HCT116 (cell line): ENCODE measurements around the gene NUMB. TPM values are rescaled to one million over a fixed set of nuclear protein-coding genes. Genes with fewer than 3 reads are reported as not detected.

ENCODE experiments used
- ATAC-seq: fragments of 200-7000 bp; cut with Tn5 transposase; 2 replicates; pipeline ENCODE4 v1.9.1; 2020; ENCODE audit warnings: mild to moderate bottlenecking, moderate library complexity
- BruUV-seq: library from RNA; stranded (reverse); fragments of 400-500 nt; replicated peaks from 2 replicates; lab custom pipeline; 2021; lab: Mats Ljungman, UMichigan
- CTCF ChIA-PET: fragments of 300-600 bp; sonication (Branson Sonifier 250); formaldehyde crosslinking; loops from one replicate; lab custom pipeline; 2021; ENCODE audit warnings: antibody characterized with exemption; lab: Charles Lee
- POLR2A ChIA-PET: fragments of 300-600, 350-600 bp; sonication (Branson Sonifier 250); formaldehyde crosslinking; loops from one replicate; lab custom pipeline; 2021; ENCODE audit warnings: antibody characterized with exemption; lab: Charles Lee
- RAD21 ChIA-PET, 2 experiments: fragments of 300-600 bp; sonication (Branson Sonifier 250); formaldehyde crosslinking; loops; one replicate each; lab custom pipeline; 2023; ENCODE audit warnings: low total read pairs in 2 of 2; ENCODE audit not compliant: uncharacterized antibody in 2 of 2, unreplicated experiment in 2 of 2, low non-redundant PET in 1 of 2; lab: Charles Lee
- DNase-seq: peaks from one replicate; pipeline ENCODE4 v3.0.0-alpha.2; 2010; ENCODE audit warnings: low read depth, low spot score
- H2AFZ ChIP-seq: fragments of 200-600 bp; shearing (Covaris generic), sonication (generic); 2 replicates; pipeline ENCODE4 v1.6.1; 2017; ENCODE audit warnings: low read depth, mixed run types, mixed read lengths, antibody characterized with exemption, low read length; ENCODE audit not compliant: poor library complexity, severe bottlenecking
- H3K27ac ChIP-seq: 2 replicates; pipeline ENCODE4 v1.5.1; 2012; ENCODE audit warnings: low read depth, low read length
- H3K27me3 ChIP-seq: fragments of 200-600 bp; sonication (generic); 2 replicates; pipeline ENCODE4 v1.6.1; 2016; ENCODE audit warnings: mixed run types, low read length, mixed read lengths; ENCODE audit not compliant: insufficient read depth
- H3K36me3 ChIP-seq, 2 experiments: fragments of 200-500 bp in 1 of 2; fragments of 200-600 bp in 1 of 2; sonication (Bioruptor generic) in 1 of 2; sonication (generic) in 1 of 2; 2 replicates each; pipeline versions ENCODE4 v1.5.1 to v1.6.1; 2014 to 2016; ENCODE audit warnings: low read length in 2 of 2, inconsistent platforms in 1 of 2, mixed read lengths in 1 of 2, mixed run types in 1 of 2; ENCODE audit not compliant: insufficient read depth in 2 of 2, control insufficient read depth in 1 of 2
- H3K4me1 ChIP-seq, 2 experiments: fragments of 200-600 bp in 1 of 2; sonication (generic) in 1 of 2; 2 replicates each; pipeline versions ENCODE4 v1.5.1 to v1.6.1; 2012 to 2017; ENCODE audit warnings: low read length in 2 of 2, inconsistent platforms in 1 of 2, mild to moderate bottlenecking in 1 of 2, mixed read lengths in 1 of 2, mixed run types in 1 of 2, moderate library complexity in 1 of 2; ENCODE audit not compliant: insufficient read depth in 2 of 2, control insufficient read depth in 1 of 2
- H3K4me2 ChIP-seq: fragments of 200-600 bp; sonication (generic); 2 replicates; pipeline ENCODE4 v1.6.1; 2017; ENCODE audit warnings: mixed run types, low read length, mixed read lengths
- H3K4me3 ChIP-seq, 2 experiments: fragments of 200-600 bp in 1 of 2; sonication (generic) in 1 of 2; replicated peaks in 1 of 2; 2 replicates each; pipeline ENCODE4 v1.5.1; 2011 to 2016; ENCODE audit warnings: low read length in 2 of 2, control low read depth in 1 of 2, low read depth in 1 of 2, mild to moderate bottlenecking in 1 of 2, mixed read lengths in 1 of 2, mixed run types in 1 of 2
- H3K79me2 ChIP-seq: fragments of 200-600 bp; sonication (generic); 2 replicates; pipeline ENCODE4 v1.6.1; 2017; ENCODE audit warnings: mild to moderate bottlenecking, mixed run types, low read length, moderate library complexity, mixed read lengths; ENCODE audit not compliant: insufficient read depth
- H3K9ac ChIP-seq: fragments of 200-600 bp; sonication (generic); 2 replicates; pipeline ENCODE4 v1.6.1; 2016; ENCODE audit warnings: low read length, mixed read lengths
- H3K9me2 ChIP-seq: fragments of 200-600 bp; sonication (generic), shearing (Covaris generic); 2 replicates; pipeline ENCODE4 v1.6.1; 2017; ENCODE audit warnings: mixed run types, mild to moderate bottlenecking, moderate library complexity; ENCODE audit not compliant: insufficient read depth
- H3K9me3 ChIP-seq, 2 experiments: fragments of 200-500 bp in 1 of 2; fragments of 200-600 bp in 1 of 2; sonication (Bioruptor generic) in 1 of 2; sonication (generic) in 1 of 2; 2 replicates each; pipeline ENCODE4 v1.6.1; 2014 to 2017; ENCODE audit warnings: low read length in 2 of 2, mixed read lengths in 2 of 2, inconsistent platforms in 1 of 2, low read depth in 1 of 2, mild to moderate bottlenecking in 1 of 2, mixed run types in 1 of 2, moderate library complexity in 1 of 2; ENCODE audit not compliant: control insufficient read depth in 1 of 2, insufficient read depth in 1 of 2
- H4K20me1 ChIP-seq: fragments of 200-600 bp; sonication (generic), shearing (Covaris generic); 2 replicates; pipeline ENCODE4 v1.6.1; 2017; ENCODE audit warnings: mixed run types, mild to moderate bottlenecking, moderate library complexity; ENCODE audit not compliant: insufficient read depth
- CEBPB ChIP-seq: IDR thresholded peaks from 2 replicates; pipeline ENCODE4 v1.6.1; 2012; ENCODE audit warnings: low read depth
- EZH2 ChIP-seq: fragments of 200-600 bp; sonication (generic); IDR thresholded peaks from 2 replicates; pipeline ENCODE4 v1.6.1; 2017; ENCODE audit warnings: antibody characterized with exemption, mixed run types
- EZH2phosphoT487 ChIP-seq: fragments of 200-600 bp; IDR thresholded peaks from 2 replicates; pipeline ENCODE4 v1.6.1; 2018; ENCODE audit warnings: antibody characterized with exemption, borderline replicate concordance
- JUND ChIP-seq: IDR thresholded peaks from 2 replicates; pipeline ENCODE4 v1.6.1; 2012
- POLR2AphosphoS5 ChIP-seq: IDR thresholded peaks from 2 replicates; pipeline ENCODE4 v1.6.1; 2011; ENCODE audit warnings: mild to moderate bottlenecking, low read depth, low read length, moderate library complexity
- SP1 ChIP-seq: IDR thresholded peaks from 2 replicates; pipeline ENCODE4 v1.6.1; 2012; ENCODE audit warnings: low read depth
- SRF ChIP-seq: IDR thresholded peaks from 2 replicates; pipeline ENCODE4 v1.6.1; 2012; ENCODE audit warnings: low read depth
- TCF7L2 ChIP-seq: IDR thresholded peaks from 2 replicates; pipeline ENCODE4 v1.7.0; 2011; ENCODE audit warnings: borderline replicate concordance, inconsistent platforms; ENCODE audit not compliant: insufficient read depth, insufficient read length; ENCODE audit errors: extremely low read depth
- YY1 ChIP-seq: IDR thresholded peaks from 2 replicates; pipeline ENCODE4 v1.6.1; 2011; ENCODE audit warnings: low read length, low read depth, moderate library complexity, mild to moderate bottlenecking; ENCODE audit not compliant: insufficient replicate concordance; ENCODE audit errors: extremely low read depth
- ZFX ChIP-seq: fragments of 450-650 bp; IDR thresholded peaks from 2 replicates; pipeline ENCODE4 v1.6.1; 2017
- intact Hi-C: fragments of 100-400 bp; cut with micrococcal nuclease; formaldehyde crosslinking; loops from 2 replicates; pipeline ENCODE4 v1.10.0; 2022
- total RNA-seq: library from RNA; stranded (reverse); gene quantifications from one replicate; pipeline ENCODE4 v1.2.1, GENCODE V29; 2021; ENCODE audit not compliant: unreplicated experiment
- TF ChIP-seq, protein P1 (sequence below): IDR thresholded peaks from 2 replicates; pipeline ENCODE4 v1.6.1; 2012
- TF ChIP-seq, protein P2 (sequence below): IDR thresholded peaks from 2 replicates; pipeline ENCODE4 v1.6.1; 2011; ENCODE audit warnings: mild to moderate bottlenecking, low read length, moderate library complexity; ENCODE audit not compliant: insufficient replicate concordance; ENCODE audit errors: extremely low read depth
- TF ChIP-seq, protein P3 (sequence below): IDR thresholded peaks from 2 replicates; pipeline ENCODE4 v1.6.1; 2012
- TF ChIP-seq, protein P4 (sequence below), 3 experiments: fragments of 200-600 bp in 1 of 3; sonication (generic) in 1 of 3; IDR thresholded peaks in 2 of 3; conservative IDR thresholded peaks in 1 of 3; 2 replicates each; pipeline ENCODE4 v1.5.1; 2012 to 2017; ENCODE audit warnings: low read depth in 2 of 3, low read length in 2 of 3, antibody characterized with exemption in 1 of 3, borderline replicate concordance in 1 of 3, control low read depth in 1 of 3, mild to moderate bottlenecking in 1 of 3, mixed read lengths in 1 of 3, mixed run types in 1 of 3, moderate library complexity in 1 of 3; ENCODE audit not compliant: insufficient read depth in 1 of 3

NUMB gene
- total RNA-seq, 1 experiment from 2014 or later: 43.0 TPM

DNA sequence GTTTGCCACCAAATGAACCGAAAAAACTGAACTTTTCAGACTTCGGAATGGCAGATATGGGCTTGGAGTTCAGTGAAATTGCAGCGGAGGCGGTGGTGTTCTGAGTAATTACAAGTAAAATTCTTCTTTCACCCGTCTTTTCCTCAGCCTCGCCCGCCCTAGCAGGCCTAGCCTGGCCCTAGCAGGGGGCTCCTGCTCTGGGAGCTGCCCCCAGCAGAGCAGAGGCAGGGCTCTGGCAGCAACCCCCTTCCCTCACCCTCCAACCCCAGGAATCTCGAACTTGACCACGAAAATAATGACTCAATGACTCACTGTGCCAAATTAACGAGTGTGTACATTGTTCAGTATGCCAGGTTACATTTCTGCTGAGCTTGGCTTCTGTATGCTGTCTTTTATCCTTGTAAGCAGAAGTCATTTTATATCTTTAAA, 219.9 kb downstream of the NUMB start:
- CTCF ChIA-PET: no interaction called here
- Histone ChIP-seq H3K9me3 (no peaks in the 10 kb centered on the region), H3K9ac (peak overlapping the region; percentile 72), H3K4me3 (peak overlapping the region; percentile 63 to 75), H3K36me3 (no peaks in the 10 kb centered on the region), H3K27ac (peak overlapping the region; percentile 59; the same call in 1 of the 2 replicates), H2AFZ (no peak overlapping the region), H3K79me2 (no peaks in the 10 kb centered on the region), H3K27me3 (0 out of 2 replicates have a peak, but pooled peaks cover 14% of the 10 kb centered on the region), H3K4me1 (peaks cover 9 to 18% of the 10 kb centered on the region in 2 experiments), H4K20me1 (no peaks in the 10 kb centered on the region), H3K9me2 (no peaks in the 10 kb centered on the region), H3K4me2 (peak overlapping the region; percentile 98)
- peak; percentile 6 for DNase-seq
- POLR2A ChIA-PET: no interaction called here
- no TSS peak for BruUV-seq
- peak; percentile 26 for ATAC-seq
- no peak for TF ChIP-seq SRF
- TF ChIP-seq YY1: no peak
- no peak for TF ChIP-seq EZH2
- no peak for TF ChIP-seq JUND
- TF ChIP-seq, protein P1, sequence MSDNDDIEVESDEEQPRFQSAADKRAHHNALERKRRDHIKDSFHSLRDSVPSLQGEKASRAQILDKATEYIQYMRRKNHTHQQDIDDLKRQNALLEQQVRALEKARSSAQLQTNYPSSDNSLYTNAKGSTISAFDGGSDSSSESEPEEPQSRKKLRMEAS: no peak
- no peak for TF ChIP-seq POLR2AphosphoS5
- no peak for TF ChIP-seq SP1
- TF ChIP-seq, protein P2, sequence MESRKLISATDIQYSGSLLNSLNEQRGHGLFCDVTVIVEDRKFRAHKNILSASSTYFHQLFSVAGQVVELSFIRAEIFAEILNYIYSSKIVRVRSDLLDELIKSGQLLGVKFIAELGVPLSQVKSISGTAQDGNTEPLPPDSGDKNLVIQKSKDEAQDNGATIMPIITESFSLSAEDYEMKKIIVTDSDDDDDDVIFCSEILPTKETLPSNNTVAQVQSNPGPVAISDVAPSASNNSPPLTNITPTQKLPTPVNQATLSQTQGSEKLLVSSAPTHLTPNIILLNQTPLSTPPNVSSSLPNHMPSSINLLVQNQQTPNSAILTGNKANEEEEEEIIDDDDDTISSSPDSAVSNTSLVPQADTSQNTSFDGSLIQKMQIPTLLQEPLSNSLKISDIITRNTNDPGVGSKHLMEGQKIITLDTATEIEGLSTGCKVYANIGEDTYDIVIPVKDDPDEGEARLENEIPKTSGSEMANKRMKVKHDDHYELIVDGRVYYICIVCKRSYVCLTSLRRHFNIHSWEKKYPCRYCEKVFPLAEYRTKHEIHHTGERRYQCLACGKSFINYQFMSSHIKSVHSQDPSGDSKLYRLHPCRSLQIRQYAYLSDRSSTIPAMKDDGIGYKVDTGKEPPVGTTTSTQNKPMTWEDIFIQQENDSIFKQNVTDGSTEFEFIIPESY: no peak
- TF ChIP-seq, protein P3, sequence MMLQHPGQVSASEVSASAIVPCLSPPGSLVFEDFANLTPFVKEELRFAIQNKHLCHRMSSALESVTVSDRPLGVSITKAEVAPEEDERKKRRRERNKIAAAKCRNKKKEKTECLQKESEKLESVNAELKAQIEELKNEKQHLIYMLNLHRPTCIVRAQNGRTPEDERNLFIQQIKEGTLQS: no peak
- no peak for TF ChIP-seq CEBPB
- no peak for TF ChIP-seq TCF7L2
- TF ChIP-seq, protein P4, sequence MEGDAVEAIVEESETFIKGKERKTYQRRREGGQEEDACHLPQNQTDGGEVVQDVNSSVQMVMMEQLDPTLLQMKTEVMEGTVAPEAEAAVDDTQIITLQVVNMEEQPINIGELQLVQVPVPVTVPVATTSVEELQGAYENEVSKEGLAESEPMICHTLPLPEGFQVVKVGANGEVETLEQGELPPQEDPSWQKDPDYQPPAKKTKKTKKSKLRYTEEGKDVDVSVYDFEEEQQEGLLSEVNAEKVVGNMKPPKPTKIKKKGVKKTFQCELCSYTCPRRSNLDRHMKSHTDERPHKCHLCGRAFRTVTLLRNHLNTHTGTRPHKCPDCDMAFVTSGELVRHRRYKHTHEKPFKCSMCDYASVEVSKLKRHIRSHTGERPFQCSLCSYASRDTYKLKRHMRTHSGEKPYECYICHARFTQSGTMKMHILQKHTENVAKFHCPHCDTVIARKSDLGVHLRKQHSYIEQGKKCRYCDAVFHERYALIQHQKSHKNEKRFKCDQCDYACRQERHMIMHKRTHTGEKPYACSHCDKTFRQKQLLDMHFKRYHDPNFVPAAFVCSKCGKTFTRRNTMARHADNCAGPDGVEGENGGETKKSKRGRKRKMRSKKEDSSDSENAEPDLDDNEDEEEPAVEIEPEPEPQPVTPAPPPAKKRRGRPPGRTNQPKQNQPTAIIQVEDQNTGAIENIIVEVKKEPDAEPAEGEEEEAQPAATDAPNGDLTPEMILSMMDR (IDR thresholded peaks at IDR 0.05 in 2 of 3, conservative IDR thresholded peaks at IDR 0.05 in 1 of 3; ENCODE audit: borderline replicate concordance in 1 of 3, insufficient read depth in 1 of 3, low read depth in 2 of 3, low read length in 2 of 3): no peak
- TF ChIP-seq ZFX: no peak
- TF ChIP-seq EZH2phosphoT487: no peak
- RAD21 ChIA-PET: no interaction called here
- intact Hi-C loops: no loop called here
